Spleen (tissue), 11 donors: ENCODE measurements around the gene DPF1. TPM values are rescaled to one million over a fixed set of nuclear protein-coding genes. Genes with fewer than 3 reads are reported as not detected.
A peak's percentile ranks its signal among the peaks of the same experiment; 100 is the strongest.

Experiments
- DNase-seq: peaks from one replicate; pipeline ENCODE4 v3.0.0-alpha.2; 2020
- H3K27ac ChIP-seq, 8 donors: fragments of 200-600 bp; sonication (generic) in 7 of 8; 1 replicate in 4 of 8; 2 replicates in 4 of 8; pipeline versions ENCODE4 v1.5.0 to v1.8.0; 2016 to 2021; ENCODE audit warnings: inconsistent platforms in 4 of 8, mild to moderate bottlenecking in 4 of 8, moderate library complexity in 1 of 8
- H3K27me3 ChIP-seq, 7 donors: fragments of 200-600 bp; sonication (generic) in 6 of 7; replicated peaks in 1 of 7; 1 replicate in 4 of 7; 2 replicates in 3 of 7; pipeline versions ENCODE4 v1.5.0 to v1.8.0; 2016 to 2021; ENCODE audit warnings: inconsistent platforms in 3 of 7, mild to moderate bottlenecking in 1 of 7
- H3K36me3 ChIP-seq, 6 donors: fragments of 200-600 bp; sonication (generic) in 5 of 6; 1 replicate in 4 of 6; 2 replicates in 2 of 6; pipeline versions ENCODE4 v1.5.0 to v1.8.0; 2016 to 2021; ENCODE audit warnings: inconsistent platforms in 2 of 6
- H3K4me1 ChIP-seq, 6 donors: fragments of 200-600 bp; sonication (generic) in 5 of 6; 1 replicate in 3 of 6; 2 replicates in 3 of 6; pipeline versions ENCODE4 v1.5.0 to v1.8.0; 2016 to 2021; ENCODE audit warnings: inconsistent platforms in 3 of 6
- H3K4me3 ChIP-seq, 8 donors: fragments of 200-600 bp; sonication (generic) in 7 of 8; 1 replicate in 4 of 8; 2 replicates in 4 of 8; pipeline versions ENCODE4 v1.5.0 to v1.8.0; 2016 to 2021; ENCODE audit warnings: inconsistent platforms in 4 of 8, mild to moderate bottlenecking in 4 of 8, moderate library complexity in 2 of 8
- H3K9me3 ChIP-seq, 8 donors: fragments of 200-600 bp; sonication (generic) in 7 of 8; 1 replicate in 4 of 8; 2 replicates in 4 of 8; pipeline versions ENCODE4 v1.5.0 to v1.8.0; 2016 to 2021; ENCODE audit warnings: inconsistent platforms in 4 of 8
- POLR2A ChIP-seq, 3 donors: fragments of 450-650 bp; IDR thresholded peaks; one replicate each; pipeline ENCODE4 v1.5.1; 2017; ENCODE audit warnings: antibody characterized with exemption in 3 of 3, mild to moderate bottlenecking in 1 of 3
- POLR2AphosphoS5 ChIP-seq, 3 donors: sonication (generic); formaldehyde crosslinking; IDR thresholded peaks; one replicate each; pipeline ENCODE4 v1.5.1; 2017; ENCODE audit warnings: antibody characterized with exemption in 3 of 3
- WGBS, 5 donors: extraction: QIAGEN DNeasy Blood & Tissue Kit in 3 of 5; methylation state at CpG; one replicate each; pipeline versions ENCODE4 v1.1.5 to v1.1.7; 2013 to 2018; 5-methylcytosine and 5-hydroxymethylcytosine counted together
- intact Hi-C: fragments of 100-400 bp; cut with DNase I; formaldehyde crosslinking; loops from one replicate; pipeline ENCODE4 v1.15.0; 2023; ENCODE audit warnings: low total_unique reads
- polyA plus RNA-seq, 3 donors: library from polyadenylated mRNA; stranded (reverse); fragments of 200-250 nt; gene quantifications; one replicate each; pipeline ENCODE4 v1.2.1, GENCODE V29; 2013
- total RNA-seq, 7 donors: library from RNA; depleted of rRNA in 3 of 7; stranded (reverse); fragments of >200 nt in 3 of 7; fragmentation: NEBNext Ultra II Directional in 4 of 7; extraction: Animal tissue kit (Norgen Biotek cat#: 25700) in 4 of 7; gene quantifications; one replicate each; pipeline versions ENCODE4 v1.1.0 to v1.2.1, GENCODE V29; 2016 to 2021
- TF ChIP-seq, protein P1 (sequence below), 11 experiments: fragments of 200-600 bp in 7 of 11; fragments of 450-650 bp in 4 of 11; sonication (generic) in 4 of 11; IDR thresholded peaks in 8 of 11; conservative IDR thresholded peaks in 3 of 11; 1 replicate in 7 of 11; 2 replicates in 4 of 11; pipeline versions ENCODE4 v1.4.0 to v1.8.0; 2016 to 2021; ENCODE audit warnings: antibody characterized with exemption in 11 of 11, inconsistent platforms in 4 of 11, mild to moderate bottlenecking in 1 of 11
- donor health status: healthy with polysubstance abuse.
- donor health status: DM: no; HTN: no; CAD: no; lungs with moderate emphysema.
- donor health status: DM: no; HTN: no; CAD: no.
- donor health status: Bipolar disorder and iron deficiency.
- donor health status: healthy.
- donor health status: DM: no; HTN: no; CAD: no.
- donor health status: DM: yes; HTN: yes; CAD: no.

DPF1 gene
- total and polyA plus RNA-seq, 10 donors = 0.04 to 0.06 (median 0.06) TPM; not detected in 7

DNA sequence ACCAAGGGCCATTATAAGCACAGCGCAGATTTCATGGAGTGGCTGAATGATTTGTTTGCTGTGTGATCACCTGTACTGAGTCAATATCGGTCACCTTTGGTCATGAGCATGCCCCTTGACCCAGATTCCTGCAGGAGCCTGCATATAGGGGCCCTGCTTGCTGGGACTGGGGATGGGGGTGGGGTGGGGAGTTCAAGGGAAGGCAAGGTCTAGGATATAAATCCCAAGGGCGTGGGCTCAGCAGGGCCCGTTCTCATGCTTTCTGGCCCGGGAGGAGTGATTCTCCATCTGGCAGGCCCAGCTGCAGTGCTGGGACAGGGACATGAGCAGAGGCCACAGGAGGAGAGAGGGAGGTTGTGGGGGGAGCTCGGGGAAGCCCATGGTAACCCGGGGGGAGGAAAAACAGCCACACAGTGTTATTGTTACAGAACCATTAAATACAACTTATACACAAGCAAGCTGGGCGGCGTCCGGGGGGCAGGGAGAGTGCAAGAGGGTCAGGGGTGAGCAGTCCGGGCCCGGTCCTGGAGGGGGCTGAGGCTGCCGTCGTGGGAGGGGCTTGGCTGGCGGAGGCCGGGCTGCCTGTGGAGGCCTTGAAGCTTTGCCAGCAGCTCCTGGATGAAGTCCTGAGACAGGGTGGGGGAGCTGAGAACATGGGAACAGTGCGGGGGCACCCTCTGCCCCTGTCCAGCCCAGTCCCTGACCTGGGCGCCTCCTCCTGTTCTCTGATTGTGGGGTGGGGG is 27.0 kb upstream of the DPF1 start:
- peak overlapping the region in 4 of 8 donors; percentile 30 to 72 (median 61) for H3K4me3 ChIP-seq
- peak; percentile 84 for DNase-seq
- intact Hi-C loops = no loop called here
- peaks cover 0 to 26% (median 2%) of the 10 kb centered on the region in 7 donors for H3K27me3 ChIP-seq
- peak overlapping the region; percentile 42 to 91 (median 82) for H3K27ac ChIP-seq
- peaks cover 9 to 97% (median 50%) of the 10 kb centered on the region in 6 donors for H3K4me1 ChIP-seq
- TF ChIP-seq POLR2AphosphoS5 (IDR thresholded peaks at IDR 0.05) (peak; percentile 11 to 80 (median 66)), POLR2A (IDR thresholded peaks at IDR 0.05) (no peak)
- no peaks in the 10 kb centered on the region for H3K36me3 ChIP-seq
- WGBS, 5 donors = 51 to 85% (median 63%) methylated on average over 18 of the region's 18 CpGs
- H3K9me3 ChIP-seq = no peaks in the 10 kb centered on the region

DNA sequence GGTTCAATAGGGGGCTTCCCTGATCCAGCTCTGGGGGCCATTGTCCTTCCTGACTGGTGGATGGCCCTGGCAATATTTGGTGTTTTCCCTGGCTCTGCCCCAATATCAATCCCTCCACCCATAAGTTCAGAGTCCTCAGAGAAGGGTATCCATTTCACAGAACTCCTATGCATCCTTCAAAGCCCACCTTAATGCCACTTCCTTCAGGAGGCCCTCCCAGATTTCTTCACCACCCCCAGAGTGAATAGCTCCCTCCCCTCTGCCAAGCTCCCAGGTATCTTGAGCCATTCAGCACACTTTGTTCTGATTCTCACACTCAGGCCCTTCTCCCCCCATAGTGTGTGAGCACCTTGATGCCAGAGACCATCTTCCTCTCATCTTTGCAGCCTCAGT is 26.4 kb upstream of the DPF1 start:
- Histone ChIP-seq H3K9me3 (no peaks in the 10 kb centered on the region), H3K36me3 (no peaks in the 10 kb centered on the region), H3K27ac (peak overlapping the region in 6 of 8 donors; percentile 29 to 91 (median 84)), H3K4me1 (peaks cover 9 to 97% (median 48%) of the 10 kb centered on the region in 6 donors), H3K4me3 (peak overlapping the region in 1 of 8 donors; percentile 69), H3K27me3 (peaks cover 0 to 21% (median 0%) of the 10 kb centered on the region in 7 donors)
- TF ChIP-seq POLR2AphosphoS5 (IDR thresholded peaks at IDR 0.05) = no peak
- TF ChIP-seq, protein P1, sequence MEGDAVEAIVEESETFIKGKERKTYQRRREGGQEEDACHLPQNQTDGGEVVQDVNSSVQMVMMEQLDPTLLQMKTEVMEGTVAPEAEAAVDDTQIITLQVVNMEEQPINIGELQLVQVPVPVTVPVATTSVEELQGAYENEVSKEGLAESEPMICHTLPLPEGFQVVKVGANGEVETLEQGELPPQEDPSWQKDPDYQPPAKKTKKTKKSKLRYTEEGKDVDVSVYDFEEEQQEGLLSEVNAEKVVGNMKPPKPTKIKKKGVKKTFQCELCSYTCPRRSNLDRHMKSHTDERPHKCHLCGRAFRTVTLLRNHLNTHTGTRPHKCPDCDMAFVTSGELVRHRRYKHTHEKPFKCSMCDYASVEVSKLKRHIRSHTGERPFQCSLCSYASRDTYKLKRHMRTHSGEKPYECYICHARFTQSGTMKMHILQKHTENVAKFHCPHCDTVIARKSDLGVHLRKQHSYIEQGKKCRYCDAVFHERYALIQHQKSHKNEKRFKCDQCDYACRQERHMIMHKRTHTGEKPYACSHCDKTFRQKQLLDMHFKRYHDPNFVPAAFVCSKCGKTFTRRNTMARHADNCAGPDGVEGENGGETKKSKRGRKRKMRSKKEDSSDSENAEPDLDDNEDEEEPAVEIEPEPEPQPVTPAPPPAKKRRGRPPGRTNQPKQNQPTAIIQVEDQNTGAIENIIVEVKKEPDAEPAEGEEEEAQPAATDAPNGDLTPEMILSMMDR (IDR thresholded peaks at IDR 0.05 in 8 of 11, conservative IDR thresholded peaks at IDR 0.05 in 3 of 11) = no peak
- TF ChIP-seq POLR2A (IDR thresholded peaks at IDR 0.05) = no peak
- intact Hi-C loops = no loop called here
- DNase-seq = no peak

DNA sequence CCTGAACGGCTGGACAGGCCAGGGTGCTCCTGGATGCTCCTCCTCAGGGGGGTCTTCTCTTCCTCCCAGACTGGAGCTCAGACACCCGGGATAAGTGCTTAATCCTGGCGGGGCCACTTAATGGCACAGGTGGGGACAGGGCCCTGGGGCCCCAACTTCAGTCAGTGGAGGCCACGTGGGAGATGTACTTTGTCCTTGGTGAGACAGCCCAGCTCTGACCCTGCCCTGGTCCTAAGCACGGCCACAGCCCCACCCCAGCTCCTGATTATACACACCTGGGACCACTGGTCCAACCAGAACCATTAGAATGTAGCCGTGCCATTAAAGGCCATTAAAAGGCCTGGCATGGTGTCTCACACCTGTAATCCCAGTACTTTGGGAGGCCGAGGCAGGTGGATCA is 24.4 kb upstream of the DPF1 start:
- peaks cover 0 to 13% (median 0%) of the 10 kb centered on the region in 7 donors for H3K27me3 ChIP-seq
- no peak for DNase-seq
- peaks cover 9 to 97% (median 45%) of the 10 kb centered on the region in 6 donors for H3K4me1 ChIP-seq
- no peaks in the 10 kb centered on the region for H3K36me3 ChIP-seq
- no peak overlapping the region for H3K4me3 ChIP-seq
- 76 to 90% (median 86%) methylated on average over 6 to 7 of the region's 7 CpGs for WGBS, 5 donors
- H3K9me3 ChIP-seq = no peaks in the 10 kb centered on the region
- intact Hi-C loops = no loop called here
- TF ChIP-seq POLR2A (IDR thresholded peaks at IDR 0.05) (no peak), POLR2AphosphoS5 (IDR thresholded peaks at IDR 0.05) (no peak)
- TF ChIP-seq, protein P1 (IDR thresholded peaks at IDR 0.05 in 8 of 11, conservative IDR thresholded peaks at IDR 0.05 in 3 of 11) = no peak
- peak overlapping the region in 5 of 8 donors; percentile 13 to 47 (median 24) for H3K27ac ChIP-seq

DNA sequence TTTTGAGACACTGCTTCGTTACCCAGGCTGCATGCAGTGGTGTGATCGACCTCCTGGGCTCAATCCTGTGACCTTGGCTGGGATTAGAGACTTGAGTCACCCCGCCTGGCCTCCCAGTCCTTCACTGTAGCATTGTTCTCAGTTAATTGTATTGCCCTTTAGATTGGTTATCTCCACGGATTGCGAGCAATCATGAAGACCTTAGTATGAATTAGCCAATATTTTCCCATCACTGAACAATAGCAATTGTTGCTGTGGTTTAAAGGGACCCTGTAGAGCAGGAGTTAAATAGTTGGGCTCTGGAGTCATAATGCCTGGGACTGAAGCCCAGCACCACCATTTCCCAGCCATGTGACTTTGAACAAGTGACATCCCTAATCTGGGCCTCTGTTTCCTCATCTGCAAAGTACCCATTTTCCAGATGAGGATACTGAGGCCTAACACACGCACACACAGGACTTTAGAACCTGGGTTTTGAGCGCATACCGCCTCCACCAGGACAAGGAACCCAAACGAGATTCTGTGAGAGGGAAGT is 23.8 kb upstream of the DPF1 start:
- Histone ChIP-seq H3K4me3 (no peak overlapping the region), H3K4me1 (peaks cover 5 to 97% (median 39%) of the 10 kb centered on the region in 6 donors), H3K9me3 (no peaks in the 10 kb centered on the region)

More for the DNA sequence above, 23.8 kb upstream of the DPF1 start:
- no peak for DNase-seq
- intact Hi-C loops = no loop called here
- peaks cover 0 to 10% (median 0%) of the 10 kb centered on the region in 7 donors for H3K27me3 ChIP-seq
- H3K27ac ChIP-seq = peak overlapping the region in 5 of 8 donors; percentile 7 to 47 (median 15)
- TF ChIP-seq POLR2AphosphoS5 (IDR thresholded peaks at IDR 0.05) = no peak
- TF ChIP-seq POLR2A (IDR thresholded peaks at IDR 0.05) = no peak
- TF ChIP-seq, protein P1 (IDR thresholded peaks at IDR 0.05 in 8 of 11, conservative IDR thresholded peaks at IDR 0.05 in 3 of 11) = no peak
- 67 to 87% (median 78%) methylated on average over 9 of the region's 9 CpGs for WGBS, 5 donors
- H3K36me3 ChIP-seq = no peaks in the 10 kb centered on the region
